Suprapubic skin (tissue), 4 donors: ENCODE results near the gene PDE3B.

Experiments
- EP300 ChIP-seq: sonication (generic); formaldehyde crosslinking; IDR thresholded peaks from one replicate; pipeline ENCODE4 v1.6.1; 2017; ENCODE audit warnings: antibody characterized with exemption
- POLR2A ChIP-seq, 2 donors: fragments of 450-650 bp; IDR thresholded peaks; one replicate each; pipeline ENCODE4 v1.6.1; 2017; ENCODE audit warnings: antibody characterized with exemption in 2 of 2, mild to moderate bottlenecking in 2 of 2, moderate library complexity in 2 of 2
- POLR2AphosphoS5 ChIP-seq, 3 donors: sonication (generic); formaldehyde crosslinking; IDR thresholded peaks; one replicate each; pipeline ENCODE4 v1.6.1; 2017; ENCODE audit warnings: antibody characterized with exemption in 3 of 3
- TF ChIP-seq, protein P1 (sequence below), 2 donors: fragments of 200-600 bp in 1 of 2; fragments of 450-650 bp in 1 of 2; sonication (generic) in 1 of 2; IDR thresholded peaks; one replicate each; pipeline ENCODE4 v1.5.1; 2016 to 2019; ENCODE audit warnings: antibody characterized with exemption in 2 of 2, mild to moderate bottlenecking in 1 of 2, moderate library complexity in 1 of 2

DNA sequence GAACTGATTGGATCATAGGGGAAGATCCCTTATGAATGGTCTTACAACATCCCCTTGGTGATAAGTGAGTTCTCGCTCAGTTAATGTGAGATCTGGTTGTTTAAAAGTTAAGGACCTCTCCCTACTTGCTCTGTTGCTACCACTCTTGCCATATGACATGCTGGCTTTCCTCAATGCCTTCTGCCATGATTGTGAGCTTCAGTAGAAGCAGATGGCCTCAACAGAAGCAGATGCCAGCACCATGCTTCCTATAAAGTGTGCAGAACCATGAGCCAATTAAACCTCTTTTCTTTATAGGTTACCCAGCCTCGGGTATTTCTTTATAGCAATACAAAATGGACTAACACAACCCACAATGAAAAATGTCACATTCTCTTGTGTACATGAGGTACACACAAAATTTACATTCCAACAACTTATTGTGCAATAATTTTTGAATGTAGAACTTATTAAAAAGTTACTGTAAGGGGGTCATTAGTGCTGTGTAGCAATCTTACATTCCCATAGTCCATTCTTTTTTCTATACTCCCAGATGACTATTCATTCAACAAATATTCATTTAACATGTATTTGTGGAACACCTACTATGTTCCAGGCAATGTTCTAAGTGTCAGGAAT lies 238.1 kb downstream of the PDE3B start:
- TF ChIP-seq, protein P1, sequence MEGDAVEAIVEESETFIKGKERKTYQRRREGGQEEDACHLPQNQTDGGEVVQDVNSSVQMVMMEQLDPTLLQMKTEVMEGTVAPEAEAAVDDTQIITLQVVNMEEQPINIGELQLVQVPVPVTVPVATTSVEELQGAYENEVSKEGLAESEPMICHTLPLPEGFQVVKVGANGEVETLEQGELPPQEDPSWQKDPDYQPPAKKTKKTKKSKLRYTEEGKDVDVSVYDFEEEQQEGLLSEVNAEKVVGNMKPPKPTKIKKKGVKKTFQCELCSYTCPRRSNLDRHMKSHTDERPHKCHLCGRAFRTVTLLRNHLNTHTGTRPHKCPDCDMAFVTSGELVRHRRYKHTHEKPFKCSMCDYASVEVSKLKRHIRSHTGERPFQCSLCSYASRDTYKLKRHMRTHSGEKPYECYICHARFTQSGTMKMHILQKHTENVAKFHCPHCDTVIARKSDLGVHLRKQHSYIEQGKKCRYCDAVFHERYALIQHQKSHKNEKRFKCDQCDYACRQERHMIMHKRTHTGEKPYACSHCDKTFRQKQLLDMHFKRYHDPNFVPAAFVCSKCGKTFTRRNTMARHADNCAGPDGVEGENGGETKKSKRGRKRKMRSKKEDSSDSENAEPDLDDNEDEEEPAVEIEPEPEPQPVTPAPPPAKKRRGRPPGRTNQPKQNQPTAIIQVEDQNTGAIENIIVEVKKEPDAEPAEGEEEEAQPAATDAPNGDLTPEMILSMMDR (IDR thresholded peaks at IDR 0.05), result no peak
- TF ChIP-seq POLR2A (IDR thresholded peaks at IDR 0.05) (no peak), POLR2AphosphoS5 (IDR thresholded peaks at IDR 0.05) (no peak), EP300 (no peak)
